SHP77 (cell line): ENCODE results near the gene HHLA2.
"Not testable (repeated sequence)": the region's sequence is repeated elsewhere in the genome, so short reads cannot be mapped to it uniquely, and the experiment has no call there.

Experiments used
- DNase-seq, 2 experiments: peaks; one replicate each; lab custom pipeline; 2025; lab: John Stamatoyannopoulos, UW

Gene HHLA2, protein sequence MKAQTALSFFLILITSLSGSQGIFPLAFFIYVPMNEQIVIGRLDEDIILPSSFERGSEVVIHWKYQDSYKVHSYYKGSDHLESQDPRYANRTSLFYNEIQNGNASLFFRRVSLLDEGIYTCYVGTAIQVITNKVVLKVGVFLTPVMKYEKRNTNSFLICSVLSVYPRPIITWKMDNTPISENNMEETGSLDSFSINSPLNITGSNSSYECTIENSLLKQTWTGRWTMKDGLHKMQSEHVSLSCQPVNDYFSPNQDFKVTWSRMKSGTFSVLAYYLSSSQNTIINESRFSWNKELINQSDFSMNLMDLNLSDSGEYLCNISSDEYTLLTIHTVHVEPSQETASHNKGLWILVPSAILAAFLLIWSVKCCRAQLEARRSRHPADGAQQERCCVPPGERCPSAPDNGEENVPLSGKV

DNA sequence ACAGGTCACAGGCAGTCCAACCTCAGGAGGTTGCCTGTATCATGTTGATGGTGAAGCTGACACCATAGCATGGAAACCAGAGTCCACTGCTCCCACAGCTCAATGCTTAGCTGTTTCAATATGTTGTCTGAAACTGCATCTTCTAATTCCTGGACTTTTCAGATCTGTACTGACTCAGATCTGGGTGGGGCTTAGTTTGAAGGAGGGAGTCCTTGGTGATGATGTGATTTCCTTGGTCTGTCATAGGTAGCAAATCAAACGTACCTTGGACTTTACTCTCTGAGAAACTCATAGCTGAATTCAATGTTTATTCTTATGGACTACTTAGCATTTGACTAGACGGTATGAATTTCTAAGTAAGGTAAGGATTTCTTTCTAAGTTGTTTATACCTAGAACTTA lies at the start of gene HHLA2:
TSS of gene HHLA2 (plus strand) at position 310 of the 400 bp plus-strand sequence. CDS start 55,266 bp downstream, outside the sequence.
- DNase-seq: no peak

DNA sequence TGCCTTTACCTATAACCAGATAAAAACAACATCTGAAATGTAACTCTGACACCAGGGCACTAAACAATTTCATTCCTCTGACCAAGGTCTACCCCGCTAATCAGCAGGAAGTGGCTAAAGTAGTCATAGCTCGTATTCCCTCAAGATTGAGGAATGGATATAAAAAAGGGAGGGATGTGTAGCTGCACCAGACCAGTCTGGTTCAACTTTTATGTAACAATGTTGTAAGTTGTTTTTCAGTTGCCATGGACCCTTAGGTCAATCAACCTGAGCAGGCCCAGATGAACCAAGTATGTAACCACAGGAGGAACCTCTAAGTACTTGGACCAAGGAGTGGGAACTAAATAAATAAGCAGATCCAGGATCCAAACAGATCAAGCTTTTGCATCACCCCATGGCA lies 45.7 kb upstream of the HHLA2 start:
- no peak for DNase-seq

DNA sequence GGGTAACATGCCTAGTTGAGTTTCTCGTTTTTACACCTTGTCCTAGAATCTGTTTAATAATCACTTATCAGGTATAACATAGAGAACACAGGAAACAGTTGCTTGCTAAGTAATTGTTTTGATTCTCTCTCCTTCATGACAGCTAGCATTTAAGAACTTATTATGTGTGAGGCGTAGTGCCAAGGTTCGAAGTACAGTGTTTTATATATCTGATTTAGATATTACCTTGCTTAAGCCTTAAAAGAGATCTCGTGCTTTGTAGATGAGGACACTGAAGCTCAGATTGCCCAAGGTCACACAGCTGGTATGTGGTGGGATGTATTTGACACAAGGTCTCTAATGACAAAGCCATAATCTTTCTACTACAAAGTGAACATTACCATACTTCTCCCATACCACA lies 45.1 kb upstream of the HHLA2 start:
- DNase-seq: no peak

DNA sequence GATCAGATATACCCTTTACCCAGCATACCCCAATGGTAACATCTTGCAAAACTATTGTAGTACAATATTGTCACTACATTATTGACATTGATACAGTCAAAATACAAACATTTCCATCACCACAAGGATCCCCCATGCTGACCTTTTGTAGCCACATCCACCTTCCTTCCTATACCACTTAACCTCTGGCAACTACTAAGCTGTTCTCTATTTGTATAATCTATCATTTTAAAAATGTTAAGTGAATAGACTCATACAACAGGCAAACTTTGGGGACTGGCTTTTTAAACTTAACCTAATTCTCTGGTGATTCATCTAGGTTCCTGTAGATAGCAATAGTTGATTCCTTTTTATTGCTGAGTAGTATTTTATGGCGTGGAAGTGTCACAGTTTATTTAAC lies 44.5 kb upstream of the HHLA2 start:
- no peak for DNase-seq

DNA sequence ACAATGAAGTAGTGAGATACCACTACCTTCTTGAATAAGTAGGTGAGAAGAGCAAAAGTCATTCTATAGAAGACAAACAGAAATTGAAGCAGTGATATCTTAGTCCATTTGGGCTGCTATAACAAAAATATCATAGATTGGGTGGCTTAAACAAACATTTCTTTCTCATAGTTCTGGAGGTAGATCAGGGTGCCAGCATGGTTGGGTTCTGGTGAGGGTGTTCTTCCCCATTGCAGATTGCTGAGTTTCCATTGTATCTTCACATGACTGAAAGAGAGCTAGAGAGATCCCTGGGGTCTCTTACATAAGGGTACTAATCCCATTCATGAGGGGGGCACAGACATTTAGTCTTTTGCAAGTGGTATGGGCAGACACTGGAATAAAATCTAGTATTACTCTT lies 41.2 kb upstream of the HHLA2 start:
- no peak for DNase-seq

DNA sequence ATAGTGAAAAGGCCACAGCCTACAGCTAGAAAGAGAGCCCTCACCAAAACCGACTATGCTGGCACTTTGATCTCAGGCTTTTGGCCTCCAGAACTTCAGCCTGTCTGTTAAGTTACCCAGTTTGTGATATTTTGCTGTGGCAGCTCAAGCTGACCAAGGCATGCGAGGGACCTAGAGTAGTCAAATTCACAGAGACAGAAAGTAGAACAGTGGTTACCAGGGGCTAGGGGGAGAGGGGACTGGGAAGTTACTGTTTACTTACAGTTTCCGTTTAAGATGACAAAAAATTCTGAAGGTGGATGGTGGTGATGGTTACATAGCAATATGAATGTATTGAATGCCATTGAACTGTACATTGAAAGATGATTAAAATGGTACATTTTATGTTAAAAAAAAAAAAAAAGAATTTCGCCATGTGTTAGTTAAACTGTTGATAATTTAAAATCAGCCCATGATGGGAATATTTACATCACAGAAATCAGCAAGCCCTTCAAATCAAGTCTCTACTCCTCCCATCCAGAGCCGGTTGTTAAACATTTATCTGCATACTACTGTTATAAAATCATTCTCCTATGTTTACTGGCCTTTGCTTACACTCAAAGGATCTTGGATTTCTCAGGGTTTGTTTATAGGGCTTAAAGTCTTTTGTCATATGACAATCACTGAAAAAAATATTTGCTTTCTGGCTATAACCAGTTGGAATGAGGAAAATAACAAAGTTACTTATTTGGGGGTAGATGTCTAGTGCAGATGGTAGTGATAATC lies 31.6 kb upstream of the HHLA2 start:
- not testable (repeated sequence) for DNase-seq

DNA sequence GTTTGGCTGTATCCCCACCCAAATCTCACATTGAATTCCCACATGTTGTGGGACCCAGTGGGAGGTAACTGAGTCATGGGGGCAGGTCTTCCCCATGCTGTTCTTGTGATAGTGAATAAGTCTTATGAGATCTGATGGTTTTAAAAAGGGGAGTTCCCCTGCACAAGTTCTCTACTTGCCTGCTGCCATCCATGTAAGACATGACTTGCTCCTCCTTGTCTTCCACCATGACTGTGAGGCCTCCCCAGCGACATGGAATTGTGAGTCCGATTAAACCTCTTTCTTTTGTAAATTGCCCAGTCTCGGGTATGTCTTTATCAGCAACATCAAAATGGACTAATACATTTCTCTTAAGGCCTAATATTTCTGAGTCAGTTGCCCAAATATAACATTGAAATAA lies 28.1 kb upstream of the HHLA2 start:
- not testable (repeated sequence) for DNase-seq

DNA sequence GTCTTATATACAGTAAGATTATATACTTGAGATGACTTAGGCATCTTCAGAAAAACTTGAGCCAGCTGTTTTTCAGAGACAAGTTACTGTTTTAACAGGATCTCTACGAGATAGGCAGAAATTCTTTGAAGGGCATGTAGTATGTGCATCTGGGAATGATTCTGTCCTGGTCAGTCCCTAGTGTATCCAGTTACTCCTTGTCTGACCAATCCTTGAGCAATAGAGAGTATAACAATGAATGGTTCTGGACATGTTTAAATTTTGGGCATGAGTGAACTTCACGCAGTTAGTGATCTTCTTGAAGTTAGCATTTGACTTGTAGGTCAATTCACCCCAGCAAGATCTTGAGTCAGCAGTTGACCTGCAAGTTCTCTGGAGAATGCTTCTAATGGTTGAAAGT lies 24.7 kb upstream of the HHLA2 start:
- no peak for DNase-seq

DNA sequence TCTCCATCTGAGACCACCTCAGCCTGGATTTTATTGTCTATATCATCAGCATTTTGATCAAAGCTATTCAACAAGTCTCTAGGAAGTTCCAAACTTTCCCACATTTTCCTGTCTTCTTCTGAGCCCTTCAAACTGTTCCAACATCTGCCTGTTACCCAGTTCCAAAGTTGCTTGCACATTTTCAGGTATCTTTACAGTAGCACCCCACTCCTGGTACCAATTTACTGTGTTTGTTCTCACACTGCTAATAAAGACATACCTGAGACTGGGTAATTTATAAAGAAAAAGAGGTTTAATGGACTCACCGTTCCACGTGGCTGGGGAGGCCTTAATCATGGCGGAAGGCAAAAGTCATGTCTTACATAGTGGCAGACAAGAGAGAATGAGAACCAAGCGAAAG lies 17.3 kb upstream of the HHLA2 start:
- not testable (repeated sequence) for DNase-seq

DNA sequence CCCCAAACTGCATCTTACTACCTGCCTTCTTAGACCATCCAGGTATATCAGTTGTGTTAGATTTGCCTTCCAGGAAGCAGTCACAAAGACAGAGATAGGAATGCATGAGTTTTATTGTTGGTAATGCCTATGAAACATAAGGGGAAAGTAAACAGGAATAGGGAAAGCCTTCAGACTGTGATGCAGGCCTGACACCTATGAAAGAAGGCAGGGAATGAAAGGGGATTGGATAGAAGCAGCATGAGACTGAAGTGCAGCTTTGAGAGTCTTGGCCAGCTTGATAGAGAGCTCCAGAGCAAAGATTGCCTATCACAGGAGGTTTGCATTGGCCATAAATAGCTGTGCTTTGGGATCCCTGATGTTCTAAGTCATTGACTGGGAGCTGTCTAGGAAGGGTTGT lies 15.9 kb upstream of the HHLA2 start:
- no peak for DNase-seq

DNA sequence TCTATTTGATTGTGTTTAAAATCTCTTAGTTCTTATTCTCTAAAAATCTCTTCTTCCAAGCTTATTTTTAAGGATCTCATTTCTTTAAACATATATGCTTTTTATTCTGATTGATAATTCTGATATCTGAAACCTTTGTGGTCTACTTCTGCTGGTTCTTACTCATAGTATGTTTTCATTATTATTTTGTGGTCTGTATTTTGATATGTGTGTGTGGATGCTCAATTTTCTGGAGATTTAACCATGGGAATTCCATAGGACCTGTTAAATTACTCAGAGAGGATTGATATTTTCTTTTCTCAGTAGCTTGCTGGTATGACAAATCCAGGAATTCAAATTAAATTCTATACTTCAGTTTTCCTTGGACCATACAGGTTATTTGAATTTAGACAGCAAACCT lies 14.7 kb upstream of the HHLA2 start:
- DNase-seq: no peak

DNA sequence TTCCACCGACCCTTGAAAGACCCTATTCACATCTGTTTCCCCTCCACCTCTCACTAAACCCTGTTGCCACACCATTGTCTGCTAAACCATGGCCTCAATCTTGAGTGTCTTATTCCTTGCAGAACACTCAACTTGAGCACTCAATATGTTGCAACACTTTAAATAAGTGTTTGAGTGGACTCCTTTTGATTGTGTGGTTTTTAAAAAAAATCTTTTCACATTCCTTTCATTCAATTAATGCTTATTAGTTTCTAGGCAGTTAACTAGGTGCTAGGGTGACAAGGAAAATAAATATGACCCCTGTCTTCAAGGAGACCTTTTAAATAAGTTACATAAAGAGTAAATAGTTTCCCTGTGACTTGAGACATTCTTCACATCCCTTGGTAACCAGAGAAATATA lies 13.3 kb upstream of the HHLA2 start:
- DNase-seq: no peak

DNA sequence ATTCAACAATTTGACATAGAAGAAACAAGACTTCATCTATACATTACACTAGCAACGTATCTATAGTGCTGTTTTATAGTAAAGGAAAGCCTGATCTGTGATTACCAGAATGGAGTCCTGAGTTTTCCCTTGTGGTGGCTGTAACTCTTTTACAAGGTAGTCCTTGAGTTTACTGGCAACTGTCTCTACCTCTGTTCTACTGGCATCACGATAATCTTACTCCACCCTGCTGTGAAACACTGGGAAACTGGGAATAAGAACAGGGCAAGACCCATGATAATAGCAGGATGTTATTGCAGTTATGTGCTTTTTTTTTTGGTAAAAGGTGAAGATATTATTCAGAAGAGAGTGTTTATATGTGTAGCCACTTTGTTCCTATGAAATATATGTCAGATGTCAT lies 12.4 kb upstream of the HHLA2 start:
- no peak for DNase-seq

DNA sequence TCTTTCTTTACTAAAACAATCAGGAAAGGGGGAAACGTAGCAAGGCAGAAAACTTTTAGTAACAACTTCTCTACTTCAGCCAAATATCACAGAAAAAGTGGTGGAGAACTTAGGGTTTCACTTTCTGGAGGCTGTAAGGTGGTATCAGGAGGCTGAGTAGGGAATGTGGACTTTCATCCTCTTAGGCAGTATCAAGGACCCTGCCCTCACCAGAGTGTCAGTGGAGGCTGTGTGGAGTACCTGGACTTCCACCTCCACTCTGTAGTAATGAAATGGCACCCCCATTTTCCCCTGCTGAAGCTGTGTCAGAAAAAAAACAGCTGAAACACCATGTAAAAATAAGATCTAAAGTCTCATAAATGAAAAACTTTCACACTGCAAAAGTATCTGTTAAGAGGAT lies 11.2 kb upstream of the HHLA2 start:
- no peak for DNase-seq

DNA sequence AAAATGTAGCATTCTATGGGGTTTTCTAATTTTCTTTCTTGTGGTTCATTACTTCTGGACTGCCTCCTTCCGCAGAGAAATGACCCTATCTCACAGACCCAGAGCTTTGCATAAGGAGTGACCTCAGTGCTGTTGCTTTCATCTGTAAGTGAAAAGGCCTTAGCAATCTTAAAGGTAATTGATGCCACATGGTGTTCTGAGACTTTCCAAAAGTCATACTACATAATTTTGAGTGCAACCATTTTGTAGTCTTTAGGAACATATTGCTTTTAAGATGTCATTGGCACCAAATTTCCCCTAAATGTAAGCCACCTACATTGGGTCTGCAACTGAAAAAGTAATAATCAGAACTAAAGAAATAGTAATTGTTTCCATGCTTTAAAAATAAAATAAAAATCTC lies 9.2 kb upstream of the HHLA2 start:
- no peak for DNase-seq

DNA sequence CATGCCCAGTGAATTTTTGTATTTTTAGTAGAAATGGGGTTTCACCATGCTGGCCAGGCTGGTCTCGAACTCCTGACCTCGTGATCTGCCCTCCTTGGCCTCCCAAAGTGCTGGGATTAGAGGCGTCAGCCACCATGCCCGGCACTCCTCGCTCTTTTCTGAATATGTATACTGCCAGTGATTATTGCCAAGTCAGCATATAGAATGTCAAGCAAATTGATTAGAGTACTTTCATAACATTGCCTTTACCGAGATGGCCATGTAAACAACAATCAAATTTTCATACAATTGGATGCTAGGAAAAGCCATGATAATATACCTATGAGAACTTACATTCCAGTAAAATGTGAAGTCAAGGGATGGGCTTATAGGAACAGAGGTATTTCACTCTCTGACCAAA lies 8.2 kb upstream of the HHLA2 start:
- DNase-seq: not testable (repeated sequence)

DNA sequence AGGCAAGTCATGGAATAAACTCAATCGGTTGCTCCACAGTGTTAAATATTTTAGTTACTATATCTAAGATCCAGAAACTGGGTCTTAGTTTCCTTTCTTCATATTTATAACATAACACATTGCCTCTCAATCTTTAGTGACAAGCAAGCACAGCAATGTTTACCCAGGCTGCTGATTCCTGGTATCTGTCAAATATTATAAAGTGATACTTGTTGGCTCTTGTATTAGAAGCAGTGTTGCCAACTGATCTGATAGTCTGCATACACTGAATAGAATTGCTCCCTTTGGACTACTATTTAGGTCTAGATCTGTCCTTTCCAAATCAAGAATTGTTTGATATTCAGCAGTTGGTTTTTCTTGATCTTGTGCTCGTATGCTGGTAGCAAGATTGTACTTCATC lies 7.2 kb upstream of the HHLA2 start:
- DNase-seq: no peak

DNA sequence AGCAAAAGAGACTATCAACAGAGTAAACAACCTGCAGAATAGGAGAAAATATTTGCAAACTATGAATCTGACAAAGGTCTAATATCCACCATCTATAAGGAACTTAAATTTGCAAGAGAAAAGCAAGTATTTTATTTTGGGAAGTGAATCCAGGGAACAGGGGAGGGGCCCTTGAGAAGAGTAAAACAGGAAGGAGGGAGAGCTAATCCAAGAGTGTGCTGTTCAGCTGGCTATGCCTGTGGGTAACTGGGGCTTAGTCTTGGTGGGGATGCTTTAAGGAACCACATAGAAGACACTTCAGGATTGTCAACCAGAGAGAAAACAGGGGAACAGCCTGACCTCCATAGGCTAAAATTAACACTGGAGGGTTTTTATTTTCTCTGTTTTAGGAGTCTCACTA lies 3.9 kb upstream of the HHLA2 start:
- no peak for DNase-seq

DNA sequence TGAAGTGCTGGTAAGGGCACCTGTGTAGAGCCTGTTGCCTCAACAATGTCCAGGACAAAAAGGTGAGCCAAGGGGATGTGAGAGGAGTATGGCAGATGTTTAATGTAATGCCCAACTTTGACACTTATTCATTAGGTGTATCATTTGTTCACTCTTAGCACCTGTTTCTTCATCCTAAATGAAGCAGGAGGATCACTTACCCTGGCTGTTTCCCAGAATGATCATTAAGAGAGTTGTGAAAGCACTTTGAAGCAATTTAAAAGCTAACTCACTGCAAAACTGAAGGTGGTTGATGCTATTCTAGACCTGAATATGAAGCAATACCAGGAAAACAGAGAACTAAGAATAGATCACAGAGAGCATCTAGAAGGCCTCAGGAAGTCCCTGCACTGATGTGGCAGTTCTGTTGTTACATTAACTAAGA lies 3.4 kb upstream of the HHLA2 start:
- no peak for DNase-seq

DNA sequence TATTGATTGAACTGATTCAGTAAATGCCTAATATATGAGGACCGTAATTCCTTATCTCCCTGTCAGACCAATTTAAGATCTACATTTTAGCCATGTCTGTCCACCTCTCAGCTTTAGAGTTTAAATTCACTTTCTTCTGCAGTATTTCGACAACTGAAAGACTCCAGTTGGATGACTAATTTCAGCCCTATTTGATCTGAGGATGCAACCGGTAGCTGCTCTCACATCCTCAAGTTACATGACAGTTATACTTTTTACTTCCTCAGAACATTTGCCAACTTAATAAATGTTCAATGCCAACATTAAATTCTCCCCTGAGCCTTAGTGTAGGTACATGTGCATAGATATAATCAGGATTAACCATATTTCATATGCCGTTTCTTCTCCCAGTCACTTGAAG lies 2.5 kb upstream of the HHLA2 start:
- no peak for DNase-seq

DNA sequence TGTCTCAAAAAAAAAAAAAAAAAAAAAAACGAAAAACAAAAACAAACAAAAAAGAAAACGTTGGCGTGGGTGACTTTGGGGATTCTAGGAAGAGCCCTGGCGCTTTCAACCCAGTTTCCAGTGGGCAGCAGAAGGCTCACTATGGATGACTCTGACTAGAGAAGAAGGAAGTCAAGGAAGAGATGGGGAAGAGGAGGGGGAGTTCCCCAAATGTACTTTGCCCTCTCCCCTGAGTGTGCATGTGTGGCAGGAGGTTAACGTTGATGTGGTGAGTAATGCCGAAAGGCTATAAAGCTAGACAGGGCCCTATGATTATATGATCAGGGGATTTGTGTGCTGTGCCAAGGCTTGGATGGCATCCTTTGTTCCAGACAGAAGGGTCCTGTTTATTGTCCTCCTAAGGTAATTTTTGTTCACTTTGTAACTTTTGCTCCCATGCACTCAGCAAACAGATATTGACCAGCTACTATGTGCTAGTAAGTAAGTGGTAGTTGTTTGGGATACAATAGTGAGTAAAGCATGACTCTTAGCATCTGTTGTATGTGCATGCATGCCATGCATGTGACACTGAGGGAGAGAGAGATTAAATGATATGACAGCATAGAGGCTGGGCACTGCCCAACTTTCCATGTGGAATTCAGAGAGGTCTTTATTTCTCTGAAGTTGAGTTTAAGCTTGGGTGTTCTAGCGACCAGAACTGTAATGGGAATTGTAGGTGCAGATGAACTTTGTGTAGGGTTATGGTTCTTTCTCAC lies 750 bp upstream of the HHLA2 start:
- DNase-seq: no peak

DNA sequence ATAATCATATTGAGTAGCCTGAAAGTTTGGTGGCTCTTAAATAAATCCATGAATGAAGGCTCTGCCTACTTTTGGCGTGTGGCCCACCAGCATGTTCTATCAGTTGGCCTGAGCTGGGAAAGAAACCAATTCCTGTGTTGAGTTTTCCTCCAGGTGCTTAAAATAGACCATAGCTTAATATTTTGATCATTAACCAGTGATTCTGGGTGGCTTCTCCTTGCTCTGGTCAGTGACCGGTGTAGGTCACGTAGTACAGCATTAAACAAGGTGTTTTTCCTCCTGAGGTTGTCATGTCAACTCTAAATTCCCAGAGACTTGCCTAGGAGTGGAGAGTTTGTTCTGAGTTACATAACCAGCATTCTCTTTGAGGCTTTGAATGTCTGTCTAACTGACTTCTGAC lies 1.3 kb downstream of the HHLA2 start:
- no peak for DNase-seq

DNA sequence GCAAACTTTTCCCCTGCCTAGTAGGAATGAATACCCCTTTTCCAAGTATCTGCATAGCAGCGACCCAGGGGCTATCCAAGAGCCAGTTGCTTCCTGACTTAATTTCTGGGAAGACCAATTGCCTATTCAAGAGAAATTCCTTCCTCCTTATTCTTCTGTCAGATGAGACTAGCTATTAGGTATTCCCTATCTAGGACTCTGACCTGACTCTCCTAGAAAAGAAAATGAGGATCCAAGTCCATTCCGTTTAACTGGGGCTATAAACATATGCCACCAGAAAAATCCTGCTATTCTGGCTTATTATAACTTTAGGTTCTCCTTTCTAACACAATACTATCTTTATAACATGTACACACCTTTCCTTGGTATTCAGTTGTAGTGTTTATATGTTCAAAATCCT lies 1.7 kb downstream of the HHLA2 start:
- no peak for DNase-seq
